Peyer's patch (tissue), 4 donors: Measurements from ENCODE around the gene MSMB. TPM values are rescaled to one million over a fixed set of nuclear protein-coding genes. Genes with fewer than 3 reads are reported as not detected.

Experiments used
- DNase-seq, 3 donors: peaks; one replicate each; pipeline ENCODE4 v3.0.0-alpha.2; 2017 to 2019
- H3K27ac ChIP-seq, 4 donors: fragments of 200-600 bp; sonication (generic); one replicate each; pipeline ENCODE4 v1.5.1; 2016 to 2019
- H3K27me3 ChIP-seq, 2 donors: fragments of 200-600 bp; sonication (generic); one replicate each; pipeline ENCODE4 v1.5.1; 2019
- H3K36me3 ChIP-seq, 3 donors: fragments of 200-600 bp; sonication (generic); one replicate each; pipeline ENCODE4 v1.5.1; 2016 to 2019
- H3K4me1 ChIP-seq, 4 donors: fragments of 200-600 bp; sonication (generic); one replicate each; pipeline ENCODE4 v1.5.1; 2016 to 2019
- H3K4me3 ChIP-seq, 4 donors: fragments of 200-600 bp; sonication (generic); 1 replicate in 3 of 4; 2 replicates in 1 of 4; pipeline ENCODE4 v1.5.1; 2016 to 2019; ENCODE audit warnings: mild to moderate bottlenecking in 1 of 4
- H3K9me3 ChIP-seq, 4 donors: fragments of 200-600 bp; sonication (generic); one replicate each; pipeline ENCODE4 v1.5.1; 2016 to 2019; ENCODE audit warnings: mild to moderate bottlenecking in 1 of 4
- POLR2A ChIP-seq, 2 donors: fragments of 450-650 bp; IDR thresholded peaks; one replicate each; pipeline ENCODE4 v1.5.1; 2017; ENCODE audit warnings: antibody characterized with exemption in 2 of 2, mild to moderate bottlenecking in 2 of 2, moderate library complexity in 2 of 2
- total RNA-seq, 4 donors: library from RNA; depleted of rRNA; stranded (reverse); fragments of >200 nt; gene quantifications; one replicate each; pipeline ENCODE4 v1.1.0, GENCODE V29; 2016
- TF ChIP-seq, protein P1 (sequence below), 6 experiments: fragments of 450-650 bp in 4 of 6; fragments of 200-600 bp in 2 of 6; sonication (generic) in 1 of 6; IDR thresholded peaks; one replicate each; pipeline ENCODE4 v1.5.1; 2017 to 2019; ENCODE audit warnings: antibody characterized with exemption in 6 of 6, mild to moderate bottlenecking in 3 of 6, moderate library complexity in 1 of 6

Gene MSMB
- total RNA-seq, 4 donors from 2014 or later: not detected

DNA sequence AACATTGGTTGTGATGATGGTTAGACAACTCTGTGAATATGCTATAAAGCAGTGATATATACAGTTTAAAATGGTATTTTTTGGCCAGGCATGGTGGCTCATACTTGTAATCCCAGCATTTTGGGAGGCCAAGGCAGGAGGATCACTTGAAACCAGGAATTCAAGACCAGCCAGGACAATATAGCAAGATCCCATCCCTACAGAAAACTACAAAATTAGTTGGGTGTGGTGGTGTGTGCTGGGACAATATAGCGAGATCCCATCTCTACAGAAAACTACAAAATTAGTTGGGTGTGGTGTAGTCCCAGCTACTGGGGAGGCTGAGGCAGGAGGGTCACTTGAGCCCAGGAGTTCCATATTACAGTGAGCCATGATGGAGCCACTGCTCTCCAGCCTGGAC, 27.5 kb upstream of the MSMB start:
- TF ChIP-seq, protein P1, sequence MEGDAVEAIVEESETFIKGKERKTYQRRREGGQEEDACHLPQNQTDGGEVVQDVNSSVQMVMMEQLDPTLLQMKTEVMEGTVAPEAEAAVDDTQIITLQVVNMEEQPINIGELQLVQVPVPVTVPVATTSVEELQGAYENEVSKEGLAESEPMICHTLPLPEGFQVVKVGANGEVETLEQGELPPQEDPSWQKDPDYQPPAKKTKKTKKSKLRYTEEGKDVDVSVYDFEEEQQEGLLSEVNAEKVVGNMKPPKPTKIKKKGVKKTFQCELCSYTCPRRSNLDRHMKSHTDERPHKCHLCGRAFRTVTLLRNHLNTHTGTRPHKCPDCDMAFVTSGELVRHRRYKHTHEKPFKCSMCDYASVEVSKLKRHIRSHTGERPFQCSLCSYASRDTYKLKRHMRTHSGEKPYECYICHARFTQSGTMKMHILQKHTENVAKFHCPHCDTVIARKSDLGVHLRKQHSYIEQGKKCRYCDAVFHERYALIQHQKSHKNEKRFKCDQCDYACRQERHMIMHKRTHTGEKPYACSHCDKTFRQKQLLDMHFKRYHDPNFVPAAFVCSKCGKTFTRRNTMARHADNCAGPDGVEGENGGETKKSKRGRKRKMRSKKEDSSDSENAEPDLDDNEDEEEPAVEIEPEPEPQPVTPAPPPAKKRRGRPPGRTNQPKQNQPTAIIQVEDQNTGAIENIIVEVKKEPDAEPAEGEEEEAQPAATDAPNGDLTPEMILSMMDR (IDR thresholded peaks at IDR 0.05): no peak
- TF ChIP-seq POLR2A (IDR thresholded peaks at IDR 0.05): no peak
- no peaks in the 10 kb centered on the region for H3K4me1 ChIP-seq
- no peak overlapping the region for H3K27ac ChIP-seq
- DNase-seq: no peak
- H3K4me3 ChIP-seq: no peak overlapping the region
- H3K9me3 ChIP-seq: no peaks in the 10 kb centered on the region
- H3K27me3 ChIP-seq: no peaks in the 10 kb centered on the region
- H3K36me3 ChIP-seq: no peaks in the 10 kb centered on the region

- H3K36me3 ChIP-seq: no peaks in the 10 kb centered on the region
- no peak overlapping the region for H3K27ac ChIP-seq
- DNase-seq: no peak
- H3K4me1 ChIP-seq: no peaks in the 10 kb centered on the region
- TF ChIP-seq, protein P1 (IDR thresholded peaks at IDR 0.05): no peak
- TF ChIP-seq POLR2A (IDR thresholded peaks at IDR 0.05): no peak
- no peak overlapping the region for H3K4me3 ChIP-seq
- H3K9me3 ChIP-seq: no peaks in the 10 kb centered on the region
- no peaks in the 10 kb centered on the region for H3K27me3 ChIP-seq
These were observed 24.7 kb upstream of the MSMB start for GRCh38 chr10:46070749-46071148.

DNA sequence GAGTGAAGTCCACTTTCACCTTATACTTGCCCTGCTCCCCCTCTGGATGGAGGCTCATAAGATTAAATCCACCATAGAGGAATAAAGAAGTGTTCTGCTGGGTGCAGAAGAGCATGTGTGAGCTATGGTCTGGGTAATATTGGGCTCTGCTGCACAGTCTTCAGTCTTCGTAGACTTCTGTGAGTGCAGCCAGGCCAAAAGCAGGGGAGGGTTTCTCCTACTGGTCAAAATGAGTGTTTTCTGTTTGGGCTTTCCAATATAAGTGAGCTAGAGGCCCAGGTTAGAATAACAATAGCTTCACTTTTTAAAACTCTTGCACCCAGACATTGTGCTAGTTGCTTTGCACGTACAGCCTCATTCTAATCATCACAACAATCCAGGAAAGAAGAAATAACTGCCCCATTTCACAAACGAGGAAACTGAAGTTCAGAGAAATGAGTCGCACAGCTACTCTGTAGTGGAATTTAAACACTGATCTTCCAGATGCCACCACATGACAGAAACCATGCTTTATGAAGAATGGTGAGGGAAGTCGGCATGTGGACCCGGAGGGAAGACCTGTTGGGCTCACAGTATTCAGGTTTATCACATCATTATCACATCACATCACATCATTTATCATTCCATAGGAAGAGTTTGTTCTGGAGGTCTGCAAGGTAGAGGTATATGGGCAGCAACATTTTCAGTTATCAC, 23.8 kb upstream of the MSMB start:
- no peak for DNase-seq
- Histone ChIP-seq H3K4me1 (no peaks in the 10 kb centered on the region), H3K27ac (no peak overlapping the region), H3K4me3 (no peak overlapping the region), H3K9me3 (no peaks in the 10 kb centered on the region), H3K27me3 (no peaks in the 10 kb centered on the region), H3K36me3 (no peaks in the 10 kb centered on the region)
- TF ChIP-seq, protein P1 (IDR thresholded peaks at IDR 0.05): no peak
- TF ChIP-seq POLR2A (IDR thresholded peaks at IDR 0.05): no peak

- Histone ChIP-seq H3K27ac (no peak overlapping the region), H3K4me3 (no peak overlapping the region), H3K4me1 (no peaks in the 10 kb centered on the region), H3K36me3 (no peaks in the 10 kb centered on the region), H3K9me3 (no peaks in the 10 kb centered on the region), H3K27me3 (no peaks in the 10 kb centered on the region)
- no peak for DNase-seq
- no peak for TF ChIP-seq POLR2A (IDR thresholded peaks at IDR 0.05)
- TF ChIP-seq, protein P1 (IDR thresholded peaks at IDR 0.05): no peak
These were observed 22.8 kb upstream of the MSMB start for GRCh38 chr10:46068905-46069304.

GRCh38 chr10:46068117-46068516, 22.0 kb upstream of the MSMB start:
- Histone ChIP-seq H3K36me3 (no peaks in the 10 kb centered on the region), H3K9me3 (no peaks in the 10 kb centered on the region), H3K27me3 (no peaks in the 10 kb centered on the region), H3K27ac (no peak overlapping the region), H3K4me3 (no peak overlapping the region), H3K4me1 (no peaks in the 10 kb centered on the region)
- no peak for TF ChIP-seq POLR2A (IDR thresholded peaks at IDR 0.05)
- TF ChIP-seq, protein P1 (IDR thresholded peaks at IDR 0.05): no peak
- DNase-seq: no peak
